OCI-LY7 (cell line): ENCODE data around the gene TRMO.

Experiments
- EZH2phosphoT487 ChIP-seq: fragments of 200-600 bp; sonication (generic); IDR thresholded peaks from 2 replicates; pipeline ENCODE4 v1.6.1; 2018; ENCODE audit warnings: low read depth, borderline replicate concordance, mild to moderate bottlenecking, mixed run types, antibody characterized with exemption, low read length, moderate library complexity, mixed read lengths
- TF ChIP-seq, protein P1 (sequence below): fragments of 200-600 bp; sonication (generic); conservative IDR thresholded peaks from 2 replicates; pipeline ENCODE4 v1.5.1; 2014; ENCODE audit warnings: mild to moderate bottlenecking, antibody characterized with exemption, low read length, moderate library complexity, mixed read lengths

DNA sequence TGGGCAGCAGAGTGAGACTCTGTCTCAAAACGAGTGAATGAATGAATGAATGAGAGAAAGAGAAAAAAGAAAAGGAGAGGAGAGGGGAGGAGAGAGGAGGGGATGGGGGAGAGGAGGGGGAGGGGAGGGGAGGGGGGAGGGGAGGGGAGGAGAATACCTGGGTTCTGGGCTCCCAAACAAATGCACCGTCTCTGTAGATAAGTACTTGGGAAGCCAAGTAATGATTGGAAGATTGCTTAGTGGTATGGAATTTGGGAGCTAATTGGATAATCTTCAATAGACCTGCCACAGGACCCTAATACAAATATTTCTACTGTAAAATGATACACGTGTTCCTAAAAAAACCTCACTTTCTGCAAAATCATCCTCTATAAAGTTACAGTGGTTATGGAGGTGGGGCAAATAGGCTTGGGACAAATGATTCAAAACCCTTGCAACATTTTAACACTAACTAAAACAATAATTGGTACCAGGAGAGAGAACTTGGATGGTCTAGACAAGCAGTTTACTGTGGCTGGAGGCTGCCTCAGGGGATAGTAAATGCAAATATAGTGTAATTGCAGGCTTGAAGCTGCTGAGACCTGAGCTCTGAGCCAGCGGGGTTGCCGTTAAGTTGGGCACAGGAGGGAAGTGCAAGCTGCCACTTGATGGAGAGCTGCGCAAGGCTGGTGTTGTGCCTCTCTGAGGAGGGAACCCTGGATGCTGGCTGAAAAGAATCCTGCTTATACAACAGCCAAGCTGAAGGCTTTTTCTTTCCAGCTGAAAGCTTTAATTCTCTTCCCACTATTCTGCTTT lies 12.2 kb upstream of the TRMO start:
- TF ChIP-seq, protein P1, sequence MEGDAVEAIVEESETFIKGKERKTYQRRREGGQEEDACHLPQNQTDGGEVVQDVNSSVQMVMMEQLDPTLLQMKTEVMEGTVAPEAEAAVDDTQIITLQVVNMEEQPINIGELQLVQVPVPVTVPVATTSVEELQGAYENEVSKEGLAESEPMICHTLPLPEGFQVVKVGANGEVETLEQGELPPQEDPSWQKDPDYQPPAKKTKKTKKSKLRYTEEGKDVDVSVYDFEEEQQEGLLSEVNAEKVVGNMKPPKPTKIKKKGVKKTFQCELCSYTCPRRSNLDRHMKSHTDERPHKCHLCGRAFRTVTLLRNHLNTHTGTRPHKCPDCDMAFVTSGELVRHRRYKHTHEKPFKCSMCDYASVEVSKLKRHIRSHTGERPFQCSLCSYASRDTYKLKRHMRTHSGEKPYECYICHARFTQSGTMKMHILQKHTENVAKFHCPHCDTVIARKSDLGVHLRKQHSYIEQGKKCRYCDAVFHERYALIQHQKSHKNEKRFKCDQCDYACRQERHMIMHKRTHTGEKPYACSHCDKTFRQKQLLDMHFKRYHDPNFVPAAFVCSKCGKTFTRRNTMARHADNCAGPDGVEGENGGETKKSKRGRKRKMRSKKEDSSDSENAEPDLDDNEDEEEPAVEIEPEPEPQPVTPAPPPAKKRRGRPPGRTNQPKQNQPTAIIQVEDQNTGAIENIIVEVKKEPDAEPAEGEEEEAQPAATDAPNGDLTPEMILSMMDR: 0 out of 2 replicates have a peak, but pooled peaks have one; percentile 10
- TF ChIP-seq EZH2phosphoT487: no peak
